Stimulated activated CD8-positive, alpha-beta memory T cell treated with anti-CD3 and anti-CD28 coated beads, Interleukin-7, amount 100 ng/mL, for 4 hours (primary cell): ENCODE data around the gene MUC16.
"Not testable (repeated sequence)": the region's sequence is repeated elsewhere in the genome, so short reads cannot be mapped to it uniquely, and the experiment has no call there.

Experiments used
- DNase-seq, 2 donors: peaks; one replicate each; pipeline ENCODE4 v3.0.0-alpha.2; 2020; ENCODE audit warnings: low read depth in 2 of 2

The MUC16 gene

DNA sequence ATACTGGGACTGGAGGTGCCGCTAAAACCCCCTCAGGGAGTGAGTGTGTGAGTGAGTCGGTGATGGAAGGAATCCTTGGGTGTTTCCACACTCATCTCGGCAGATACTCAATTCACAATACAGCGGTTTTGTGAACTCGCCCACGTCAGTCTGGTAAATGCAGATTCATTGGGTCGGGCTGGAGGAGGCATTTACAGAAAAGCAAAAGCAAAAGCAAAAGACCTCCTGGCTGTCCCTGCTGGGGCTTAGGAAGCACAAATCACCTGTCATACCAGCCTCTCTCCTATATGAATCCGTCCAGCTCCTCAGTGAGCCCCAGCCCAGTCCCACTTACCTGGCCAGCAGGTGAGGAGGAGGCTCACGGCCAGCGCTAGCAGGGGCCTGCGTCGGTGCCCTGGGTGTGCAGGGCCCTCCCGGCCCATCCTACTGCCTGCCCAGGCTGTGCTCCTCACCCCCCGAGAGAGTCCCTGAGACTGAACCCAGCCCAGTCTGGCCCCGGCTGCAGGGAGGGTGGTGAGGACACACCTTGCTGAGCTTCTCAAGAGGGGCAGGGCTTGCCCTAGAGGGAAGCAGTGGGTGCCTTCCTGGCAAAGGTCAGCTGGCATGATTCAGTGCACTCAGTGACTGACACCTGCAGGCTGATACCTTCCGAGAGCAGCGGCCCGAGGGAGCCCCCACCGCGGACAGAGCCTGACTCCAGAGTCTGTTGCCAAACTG lies at the start of gene MUC16:
Gene MUC16 (minus strand): TSS at position 475 of the 717 bp plus-strand sequence.
- DNase-seq, result no peak

DNA sequence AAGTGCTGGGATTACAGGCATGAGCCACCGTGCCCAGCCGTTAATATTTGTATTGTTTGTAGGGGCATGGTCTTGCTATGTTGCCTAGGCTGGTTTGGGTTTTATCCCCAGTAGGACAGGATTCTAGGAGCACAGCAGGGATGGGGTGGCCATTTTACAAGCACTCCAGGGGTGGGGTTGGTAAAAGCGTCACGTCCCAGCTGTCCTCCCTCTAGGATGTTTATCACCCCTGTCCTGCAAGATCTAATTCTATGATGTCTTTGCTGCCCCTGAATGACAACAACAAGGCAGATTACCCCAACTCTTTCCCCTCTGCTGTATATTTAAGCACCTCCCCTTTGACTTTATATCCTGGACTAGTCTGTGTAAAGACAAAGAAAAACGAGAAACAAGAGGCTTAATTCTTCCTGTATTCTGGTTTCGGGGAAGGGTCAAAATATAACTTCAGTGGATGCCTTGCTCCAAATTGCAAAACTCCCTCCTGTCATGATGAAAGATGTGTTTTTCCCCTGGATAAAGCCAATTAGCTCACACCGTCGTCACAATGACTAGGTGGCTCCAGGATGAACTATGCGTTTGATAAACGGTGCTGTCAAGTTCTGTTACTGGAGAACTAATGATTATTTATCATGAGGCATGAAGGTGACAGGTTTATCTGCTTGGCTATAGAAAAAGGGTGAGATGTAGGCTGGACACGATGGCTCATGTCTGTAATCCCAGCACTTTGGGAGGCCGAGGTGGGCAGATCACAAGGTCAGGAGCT lies 48.9 kb upstream of the MUC16 start:
- DNase-seq, result no peak

- no peak for DNase-seq
These were observed 47.5 kb upstream of the MUC16 start for GRCh38 chr19:9057505-9058258.

DNA sequence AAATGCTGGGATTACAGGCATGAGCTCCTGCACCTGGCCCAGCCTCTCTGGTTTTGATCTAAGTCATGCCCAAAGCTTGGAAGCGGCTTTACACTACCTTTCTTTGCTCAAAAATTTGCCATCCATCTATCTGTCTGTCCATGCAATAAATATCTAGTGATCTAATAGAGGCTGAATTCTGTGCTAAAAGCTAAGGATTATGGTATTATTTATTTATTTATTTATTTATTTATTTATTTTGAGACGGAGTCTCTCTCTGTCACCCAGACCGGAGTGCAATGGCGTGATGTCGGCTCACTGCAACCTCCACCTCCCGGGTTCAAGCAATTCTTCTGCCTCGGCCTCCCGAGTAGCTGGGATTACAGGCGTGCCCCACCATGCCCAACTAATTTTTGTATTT lies 45.9 kb upstream of the MUC16 start:
- DNase-seq, result not testable (repeated sequence)

- no peak for DNase-seq
These were observed 44.6 kb upstream of the MUC16 start for GRCh38 chr19:9054765-9055164.

DNA sequence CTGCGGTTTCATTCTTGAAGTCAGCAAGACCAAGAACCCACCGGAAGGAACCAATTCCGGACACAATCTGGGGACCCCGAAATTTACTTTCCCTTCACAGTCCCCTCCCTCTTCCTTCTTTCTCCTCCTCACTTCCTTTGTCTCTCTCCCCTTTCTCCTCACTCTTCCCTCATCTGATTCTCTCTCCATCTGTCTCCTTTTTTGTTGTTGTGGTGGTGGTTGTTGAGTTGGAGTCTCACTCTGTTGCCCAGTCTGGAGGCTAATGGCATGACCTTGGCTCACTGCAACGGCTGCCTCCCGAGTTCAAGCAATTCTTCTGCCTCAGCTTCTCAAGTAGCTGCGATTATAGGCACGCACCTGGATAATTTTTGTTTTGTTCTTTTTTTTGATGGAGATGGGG lies 44.0 kb upstream of the MUC16 start:
- DNase-seq, result no peak

- DNase-seq, result not testable (repeated sequence)
These were observed 43.5 kb upstream of the MUC16 start for GRCh38 chr19:9053674-9054073.

- no peak for DNase-seq
These were observed 42.7 kb upstream of the MUC16 start for GRCh38 chr19:9052894-9053293.

DNA sequence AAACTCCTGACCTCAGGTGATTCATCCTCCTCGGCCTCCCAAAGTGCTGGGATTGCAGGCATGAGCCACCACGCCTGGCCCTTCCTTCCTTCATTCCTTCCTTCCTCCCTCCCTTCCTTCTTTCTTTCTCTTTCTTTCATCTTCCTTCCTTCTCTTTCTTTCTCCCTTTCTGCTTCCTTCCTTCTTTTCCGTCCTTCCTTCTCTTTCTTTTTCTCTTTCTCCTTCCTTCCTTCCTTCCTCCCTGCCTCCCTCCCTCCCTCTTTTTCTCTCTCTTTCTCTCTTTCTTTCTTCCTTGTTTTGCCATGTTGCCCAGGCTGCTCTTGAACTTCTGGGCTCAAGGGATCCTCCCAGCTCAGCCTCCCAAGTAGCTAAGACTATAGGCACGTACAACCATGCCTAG lies 36.5 kb upstream of the MUC16 start:
- DNase-seq, result no peak

DNA sequence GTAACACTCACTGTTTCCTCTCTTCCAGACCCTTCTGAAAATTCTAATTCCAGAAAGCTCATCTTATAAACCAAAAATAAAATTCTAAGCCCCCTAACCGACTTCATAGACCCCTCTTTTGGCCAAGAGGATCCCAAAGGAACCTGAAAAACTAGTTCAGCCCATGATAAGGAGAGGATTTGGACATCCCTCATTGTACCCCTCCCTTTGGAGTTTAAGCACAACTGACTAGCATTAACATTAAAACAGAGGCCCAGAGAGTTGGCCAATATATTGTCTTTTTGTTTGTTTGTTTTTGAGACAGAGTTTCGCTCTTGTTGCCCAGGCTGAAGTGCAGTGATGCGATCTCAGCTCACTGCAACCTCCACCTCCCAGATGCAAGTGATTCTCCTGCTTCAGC lies 34.2 kb upstream of the MUC16 start:
- no peak for DNase-seq

GRCh38 chr19:9043524-9043923 lies 33.3 kb upstream of the MUC16 start:
- DNase-seq, result no peak

GRCh38 chr19:9041023-9041422 lies 30.8 kb upstream of the MUC16 start:
- DNase-seq, result no peak

DNA sequence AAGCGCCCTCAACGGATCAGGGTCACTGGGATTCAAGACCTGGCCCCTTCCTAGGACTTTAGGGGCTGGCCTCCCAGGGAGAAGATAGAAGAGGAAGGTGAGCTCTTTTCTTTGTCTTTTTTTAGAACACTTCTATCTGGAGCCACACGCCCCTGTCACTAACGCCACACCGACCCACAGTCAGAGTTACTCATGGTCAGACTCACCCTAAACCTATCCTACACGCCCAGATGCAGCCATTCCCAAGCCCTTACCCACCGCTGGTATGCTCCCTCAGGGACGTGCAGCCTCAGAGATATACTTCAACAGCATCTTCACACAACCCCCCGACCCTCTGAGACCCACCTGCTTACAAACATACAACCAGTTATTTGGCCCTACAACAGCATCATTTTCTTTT lies 29.9 kb upstream of the MUC16 start:
- DNase-seq, result no peak

GRCh38 chr19:9039728-9040127 lies 29.5 kb upstream of the MUC16 start:
- no peak for DNase-seq

GRCh38 chr19:9037400-9038062 lies 27.3 kb upstream of the MUC16 start:
- no peak for DNase-seq

DNA sequence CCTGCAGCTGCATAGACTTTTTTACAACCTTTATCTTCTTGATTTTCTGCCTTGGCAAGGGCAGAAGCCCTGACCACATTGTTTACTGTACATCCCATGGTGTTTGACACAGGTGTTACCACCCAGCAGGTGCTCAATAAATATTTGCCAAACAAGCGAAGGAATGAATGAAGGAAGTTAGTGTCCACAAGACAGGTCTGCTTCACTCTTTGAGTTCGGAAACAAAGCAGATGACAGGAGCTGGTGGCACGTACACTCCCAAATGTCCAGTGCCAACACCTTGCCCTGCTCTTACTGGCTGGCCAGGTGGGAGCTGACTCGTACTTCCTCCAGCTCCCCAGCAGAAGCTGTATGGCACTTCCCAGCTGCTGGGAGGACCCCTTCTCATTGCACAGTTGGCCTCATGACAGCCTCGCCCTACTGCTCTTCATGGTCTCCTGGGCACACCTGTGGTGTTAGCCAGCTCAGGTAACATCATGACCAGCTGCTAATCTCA lies 22.0 kb upstream of the MUC16 start:
- DNase-seq, result no peak

DNA sequence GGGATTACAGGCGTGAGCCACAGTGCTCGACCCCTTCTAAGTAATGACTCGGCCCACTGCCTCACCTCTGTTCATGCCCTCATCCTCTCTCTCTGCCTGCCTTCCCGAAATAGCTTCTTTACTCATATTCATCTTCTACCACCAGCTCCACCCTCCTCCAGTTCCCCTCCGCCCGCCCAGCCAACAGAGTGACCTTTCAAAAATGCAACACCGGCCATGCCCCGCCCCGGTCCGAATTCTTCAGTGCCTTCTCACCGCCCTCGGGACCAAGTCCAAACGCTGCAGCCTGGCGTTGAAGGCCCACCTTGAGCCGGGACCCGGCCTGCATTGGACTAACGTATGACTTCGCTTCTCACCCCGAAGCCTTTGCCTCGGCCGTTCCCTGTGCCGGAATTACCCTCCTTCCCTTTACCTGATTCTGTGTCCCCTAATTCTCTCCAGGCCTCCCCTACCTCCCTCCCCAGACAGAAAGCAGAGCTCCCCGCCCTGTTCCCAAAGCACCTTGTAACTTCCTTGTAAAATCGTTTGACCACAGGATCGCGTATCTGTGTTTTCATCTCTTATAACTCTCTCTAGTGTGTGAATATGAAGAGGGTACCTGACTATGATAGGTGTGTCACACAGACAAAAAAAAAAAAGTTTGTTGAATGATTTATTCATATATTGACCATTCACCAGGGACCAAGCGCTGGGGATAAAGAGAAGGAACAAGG lies 8.1 kb upstream of the MUC16 start:
- no peak for DNase-seq

GRCh38 chr19:9014803-9015202 lies 4.6 kb upstream of the MUC16 start:
- DNase-seq, result no peak

DNA sequence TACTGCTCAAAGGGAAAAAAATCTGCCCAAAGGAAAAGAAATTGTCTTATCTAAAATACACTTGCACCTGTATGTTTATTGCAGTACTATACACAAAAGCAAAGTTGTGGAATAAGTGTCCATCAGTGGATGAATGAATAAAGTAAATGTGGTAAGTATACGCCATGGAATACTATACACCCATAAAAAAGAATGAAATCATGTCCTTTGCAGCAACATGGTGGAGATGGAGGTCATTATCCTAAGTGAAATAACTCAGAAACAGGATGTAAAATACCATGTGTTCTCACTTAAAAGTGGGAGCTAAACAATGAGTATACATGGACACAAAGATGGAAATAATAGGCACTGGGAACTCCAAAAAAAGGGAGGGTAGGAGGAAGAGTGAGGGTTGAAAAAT lies 3.8 kb upstream of the MUC16 start:
- no peak for DNase-seq

DNA sequence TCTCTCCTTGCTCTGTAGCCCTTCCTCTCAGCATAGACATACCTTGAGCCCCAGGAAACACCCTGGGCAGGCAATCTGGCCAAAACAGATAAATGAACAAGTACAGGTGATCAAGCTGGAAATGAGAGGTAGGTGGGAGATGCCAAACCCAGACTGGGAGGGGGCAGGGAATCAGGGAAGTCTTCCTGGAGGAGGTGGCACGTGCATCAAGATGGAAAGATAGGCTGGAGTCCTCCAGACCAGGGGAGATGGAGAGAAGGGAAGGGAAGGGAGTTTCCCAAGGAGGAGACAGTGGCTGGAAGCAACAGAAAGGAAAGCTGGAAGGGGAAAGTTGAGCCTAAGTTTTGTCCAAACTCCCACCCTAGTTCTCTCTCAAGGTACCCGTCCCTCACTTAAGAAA lies 1.7 kb upstream of the MUC16 start:
- DNase-seq, result no peak

DNA sequence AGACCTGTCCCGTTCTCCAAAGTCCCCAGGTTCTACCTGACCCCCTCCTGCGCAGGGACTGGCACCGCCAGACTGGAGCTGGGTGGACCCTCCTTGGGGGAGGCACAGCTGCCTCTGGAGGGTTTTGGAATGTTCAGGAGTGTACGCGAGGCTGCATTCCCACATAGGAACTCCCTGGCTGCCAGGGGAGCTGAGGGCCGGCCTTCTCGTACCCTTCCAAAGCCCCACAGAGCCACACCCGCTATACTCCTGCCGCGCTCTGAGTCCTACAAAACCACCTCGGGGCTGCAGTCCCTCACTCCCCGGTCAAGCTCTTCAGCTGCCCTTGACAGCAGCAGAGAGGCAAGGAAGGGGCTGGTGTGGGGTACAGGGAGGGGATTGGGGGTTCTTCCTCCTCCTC lies 484 bp upstream of the MUC16 start:
- DNase-seq, result no peak
